GM10248 (cell line): ENCODE results near the gene PCDHGC3.

Source experiments
- CTCF ChIA-PET: fragments of 300-600 bp; sonication (Branson Sonifier 250); formaldehyde crosslinking; extraction: SDS; loops from one replicate; lab custom pipeline; 2021; ENCODE audit warnings: antibody characterized with exemption; lab: Yijun Ruan, JAX
- POLR2A ChIA-PET: fragments of 350-650 bp; sonication (Branson Sonifier 250); formaldehyde crosslinking; extraction: SDS; loops from one replicate; lab custom pipeline; 2020; ENCODE audit warnings: antibody characterized with exemption; lab: Yijun Ruan, JAX
- DNase-seq: peaks from one replicate; pipeline ENCODE4 v3.0.0; 2012; ENCODE audit errors: extremely low spot score
- TF ChIP-seq, protein P1 (sequence below): IDR thresholded peaks from 2 replicates; pipeline ENCODE4 v1.5.1; 2012; ENCODE audit warnings: mild to moderate bottlenecking, low read depth; ENCODE audit errors: extremely low read depth, missing control alignments, control extremely low read depth

PCDHGC3 gene

DNA sequence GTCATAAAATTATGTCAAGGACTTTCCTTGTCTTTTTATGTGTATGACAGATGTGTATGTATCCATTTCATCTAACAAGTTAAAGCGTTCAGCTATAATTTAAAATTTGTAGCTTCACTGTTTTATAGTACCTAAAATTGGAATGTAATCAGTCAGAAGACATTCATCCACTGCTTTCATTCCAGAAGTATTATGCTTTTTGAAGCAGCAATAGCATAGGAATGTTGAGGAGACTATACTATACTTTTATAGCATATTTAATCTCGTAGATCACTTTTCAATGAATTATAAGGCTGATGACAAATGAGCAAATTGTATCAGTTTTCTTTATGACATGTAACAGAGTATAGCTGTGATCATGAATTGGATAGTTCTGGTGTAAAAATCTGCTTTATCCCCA is 38.5 kb upstream of the PCDHGC3 start:
- ChIA-PET CTCF (interaction anchor here (1.2 to 1.6 kb wide), 4 partner anchors 16 to 127 kb away, joined by 3 to 5 read pairs (median 4); partner anchors contain the start of genes PCDHGA10 and PCDHGA11), POLR2A (no interaction called here)
- TF ChIP-seq, protein P1, sequence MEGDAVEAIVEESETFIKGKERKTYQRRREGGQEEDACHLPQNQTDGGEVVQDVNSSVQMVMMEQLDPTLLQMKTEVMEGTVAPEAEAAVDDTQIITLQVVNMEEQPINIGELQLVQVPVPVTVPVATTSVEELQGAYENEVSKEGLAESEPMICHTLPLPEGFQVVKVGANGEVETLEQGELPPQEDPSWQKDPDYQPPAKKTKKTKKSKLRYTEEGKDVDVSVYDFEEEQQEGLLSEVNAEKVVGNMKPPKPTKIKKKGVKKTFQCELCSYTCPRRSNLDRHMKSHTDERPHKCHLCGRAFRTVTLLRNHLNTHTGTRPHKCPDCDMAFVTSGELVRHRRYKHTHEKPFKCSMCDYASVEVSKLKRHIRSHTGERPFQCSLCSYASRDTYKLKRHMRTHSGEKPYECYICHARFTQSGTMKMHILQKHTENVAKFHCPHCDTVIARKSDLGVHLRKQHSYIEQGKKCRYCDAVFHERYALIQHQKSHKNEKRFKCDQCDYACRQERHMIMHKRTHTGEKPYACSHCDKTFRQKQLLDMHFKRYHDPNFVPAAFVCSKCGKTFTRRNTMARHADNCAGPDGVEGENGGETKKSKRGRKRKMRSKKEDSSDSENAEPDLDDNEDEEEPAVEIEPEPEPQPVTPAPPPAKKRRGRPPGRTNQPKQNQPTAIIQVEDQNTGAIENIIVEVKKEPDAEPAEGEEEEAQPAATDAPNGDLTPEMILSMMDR, result no peak
- DNase-seq, result no peak

DNA sequence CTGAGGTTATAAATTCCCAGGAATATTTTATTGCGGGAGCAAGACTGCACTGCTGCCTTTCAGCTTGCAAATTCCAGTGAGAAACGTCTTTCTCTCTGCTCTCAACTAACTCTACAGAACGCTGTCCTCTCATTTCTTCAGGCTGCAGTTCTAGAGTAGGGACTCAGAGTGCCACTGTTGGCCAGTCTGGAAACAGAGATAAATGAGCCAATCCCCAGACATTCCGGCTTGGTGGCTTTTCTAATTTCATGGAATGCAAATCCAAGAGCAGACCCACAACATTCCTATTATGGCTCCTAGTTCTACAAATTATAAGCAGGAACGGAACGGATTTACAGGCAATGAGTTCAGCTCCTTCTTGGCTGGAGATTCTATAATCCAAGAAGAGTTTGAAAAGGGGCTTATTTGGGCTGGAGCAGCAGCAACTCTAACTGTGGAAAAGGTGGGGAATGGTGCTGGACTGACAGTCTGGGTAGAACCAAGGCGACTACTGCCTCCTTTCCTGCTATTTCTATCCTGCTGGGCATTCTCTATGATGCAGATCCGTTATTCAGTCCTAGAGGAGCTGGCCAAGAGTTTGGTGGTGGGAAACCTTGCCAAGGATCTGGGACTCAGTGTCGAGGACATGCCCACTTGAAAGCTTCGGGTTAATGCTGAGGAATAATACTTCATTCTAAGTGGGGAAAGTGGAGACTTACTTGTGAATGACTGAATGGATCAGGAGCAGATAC is 36.2 kb upstream of the PCDHGC3 start:
- TF ChIP-seq, protein P1, result no peak
- ChIA-PET CTCF (interaction anchor here (1.4 kb wide), 1 partner anchor 118 kb away, joined by 3 read pairs; no protein-coding TSS in a partner anchor), POLR2A (no interaction called here)
- no peak for DNase-seq

DNA sequence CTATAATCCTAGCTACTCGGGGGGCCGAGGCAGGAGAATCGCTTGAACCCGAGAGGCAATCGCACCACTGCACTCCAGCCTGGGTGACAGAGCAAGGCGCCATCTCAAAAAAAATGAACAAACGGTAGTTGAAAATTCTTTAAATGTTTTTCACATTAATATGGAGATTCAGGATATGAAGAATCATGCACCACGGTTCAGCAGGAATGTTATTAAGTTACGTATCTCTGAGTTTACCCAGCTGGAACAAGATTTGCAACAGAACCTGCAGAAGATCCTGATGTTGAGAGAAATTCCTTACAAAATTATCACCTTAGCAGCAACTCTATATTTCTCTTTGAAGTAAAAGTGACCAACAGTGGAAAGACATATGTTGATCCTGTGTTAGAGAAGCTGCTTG is 35.4 kb upstream of the PCDHGC3 start:
- TF ChIP-seq, protein P1, result no peak
- POLR2A ChIA-PET, result no interaction called here
- CTCF ChIA-PET, result no interaction called here
- DNase-seq, result no peak

DNA sequence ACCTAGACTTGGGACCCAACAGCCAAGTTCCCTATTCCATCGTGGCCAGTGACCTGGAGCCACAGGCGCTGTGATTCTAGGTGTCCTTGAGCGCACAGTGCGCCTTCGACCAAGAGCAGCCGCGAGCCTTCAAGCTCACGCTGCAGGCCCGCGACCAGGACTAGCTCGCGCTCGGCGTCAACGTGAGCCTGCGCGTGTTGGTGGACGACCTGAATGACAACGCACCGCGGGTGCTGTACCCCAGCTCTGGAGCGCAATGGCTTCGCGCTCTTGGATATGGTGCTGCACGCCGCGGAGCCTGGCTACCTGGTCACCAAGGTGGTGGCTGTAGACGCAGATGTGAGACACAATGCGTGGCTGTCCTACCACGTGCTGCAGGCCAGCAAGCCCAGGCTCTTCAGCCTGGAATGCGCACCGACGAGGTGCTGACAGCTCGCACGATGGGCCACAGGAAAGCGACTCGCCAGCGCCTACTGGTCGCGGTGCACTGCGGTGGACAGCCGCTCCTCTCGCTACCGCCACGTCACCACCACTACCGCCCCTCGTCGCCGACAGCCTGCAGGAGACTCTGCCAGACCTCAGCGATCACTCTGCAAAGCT is 34.1 kb upstream of the PCDHGC3 start:
- CTCF ChIA-PET, result interaction anchor here (0.9 to 1.4 kb wide), 2 partner anchors 21 to 122 kb away, joined by 3 to 5 read pairs; partner anchors contain the start of gene PCDHGA11
- DNase-seq, result no peak
- POLR2A ChIA-PET, result no interaction called here
- TF ChIP-seq, protein P1, result no peak

DNA sequence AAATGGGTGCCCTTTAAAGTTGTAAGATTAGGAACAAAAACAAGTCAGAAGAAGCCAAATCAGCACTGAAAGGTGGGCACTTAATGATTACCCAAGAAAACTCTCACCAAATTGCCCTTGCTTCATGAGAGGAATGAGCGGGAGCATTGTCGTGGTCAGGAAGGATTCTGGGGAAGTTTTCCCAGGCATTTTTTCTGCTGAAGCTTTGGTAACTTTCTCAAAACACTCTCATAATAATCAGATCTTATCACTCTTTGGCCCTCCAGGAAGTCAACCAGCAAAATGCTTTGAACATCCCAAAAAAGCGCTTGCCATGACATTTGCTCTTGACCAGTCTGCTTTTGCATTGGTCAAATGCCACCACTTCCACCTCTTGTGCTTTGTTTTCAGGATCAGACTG is 10.4 kb upstream of the PCDHGC3 start:
- ChIA-PET POLR2A (no interaction called here), CTCF (interaction anchor here (1.1 to 2.0 kb wide), 3 partner anchors 10 to 98 kb away, joined by 6 to 7 read pairs (median 7); partner anchors contain the start of gene PCDHGC3)
- no peak for DNase-seq
- TF ChIP-seq, protein P1, result no peak

DNA sequence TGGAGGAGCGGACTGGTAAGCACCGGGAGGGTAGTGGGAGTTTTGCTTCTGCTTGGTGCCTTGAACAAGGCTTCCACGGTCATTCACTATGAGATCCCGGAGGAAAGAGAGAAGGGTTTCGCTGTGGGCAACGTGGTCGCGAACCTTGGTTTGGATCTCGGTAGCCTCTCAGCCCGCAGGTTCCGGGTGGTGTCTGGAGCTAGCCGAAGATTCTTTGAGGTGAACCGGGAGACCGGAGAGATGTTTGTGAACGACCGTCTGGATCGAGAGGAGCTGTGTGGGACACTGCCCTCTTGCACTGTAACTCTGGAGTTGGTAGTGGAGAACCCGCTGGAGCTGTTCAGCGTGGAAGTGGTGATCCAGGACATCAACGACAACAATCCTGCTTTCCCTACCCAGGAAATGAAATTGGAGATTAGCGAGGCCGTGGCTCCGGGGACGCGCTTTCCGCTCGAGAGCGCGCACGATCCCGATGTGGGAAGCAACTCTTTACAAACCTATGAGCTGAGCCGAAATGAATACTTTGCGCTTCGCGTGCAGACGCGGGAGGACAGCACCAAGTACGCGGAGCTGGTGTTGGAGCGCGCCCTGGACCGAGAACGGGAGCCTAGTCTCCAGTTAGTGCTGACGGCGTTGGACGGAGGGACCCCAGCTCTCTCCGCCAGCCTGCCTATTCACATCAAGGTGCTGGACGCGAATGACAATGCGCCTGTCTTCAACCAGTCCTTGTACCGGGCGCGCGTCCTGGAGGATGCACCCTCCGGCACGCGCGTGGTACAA is 556 bp downstream of the PCDHGC3 start:
- ChIA-PET POLR2A (no interaction called here), CTCF (interaction anchor here (0.9 to 8.6 kb wide), 27 partner anchors 10 to 149 kb away, joined by 3 to 130 read pairs (median 6); partner anchors contain the start of genes DIAPH1, PCDHGA10, PCDHGA11 and PCDHGA12)
- TF ChIP-seq, protein P1, result no peak
- peak; percentile 48 for DNase-seq
